UCSD-AML1 (cell line): Measurements from ENCODE around the gene ODAD2.

Source experiments
- DNase-seq: peaks from one replicate; lab custom pipeline; 2025; ENCODE audit not compliant: unreplicated experiment; lab: John Stamatoyannopoulos, UW

The ODAD2 gene

DNA sequence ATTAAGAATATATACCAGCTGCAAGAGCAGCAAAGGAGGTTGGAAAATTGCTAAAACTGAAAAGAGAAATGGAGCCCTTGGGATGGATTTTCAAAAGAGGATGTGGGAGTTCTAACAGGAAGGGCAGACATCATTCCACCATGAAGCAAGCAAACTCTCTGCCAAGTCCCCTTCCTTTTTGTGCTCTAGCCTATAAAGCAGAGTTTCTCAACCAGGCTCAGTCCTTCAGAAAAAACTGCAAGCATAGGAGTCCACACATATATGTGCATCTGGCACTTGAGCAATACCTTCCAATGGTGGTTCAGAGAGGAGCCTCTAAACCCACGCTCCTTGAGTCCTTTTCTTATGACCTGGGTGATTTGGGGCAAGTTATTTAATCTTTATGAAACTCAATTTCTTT lies 154.7 kb downstream of the ODAD2 start:
- no peak for DNase-seq

DNA sequence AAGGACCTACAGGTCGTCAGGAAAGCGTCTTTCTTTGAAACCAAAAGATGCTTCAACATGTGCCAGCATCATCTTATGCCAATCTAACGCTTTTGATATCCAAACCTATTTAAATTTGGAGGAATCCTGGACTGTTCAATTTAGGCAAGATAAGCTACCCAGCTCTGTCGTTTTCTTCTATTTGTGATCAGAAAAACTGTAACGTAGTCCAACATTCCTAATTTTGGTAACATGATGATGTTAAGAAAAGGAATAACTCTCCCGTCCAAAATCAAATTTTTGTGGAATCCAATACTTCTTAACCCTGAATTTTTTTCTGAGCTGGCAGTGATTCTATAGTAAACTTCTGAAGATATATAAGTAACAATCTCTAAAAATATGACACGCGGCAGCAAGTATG lies 160.0 kb downstream of the ODAD2 start:
- no peak for DNase-seq

DNA sequence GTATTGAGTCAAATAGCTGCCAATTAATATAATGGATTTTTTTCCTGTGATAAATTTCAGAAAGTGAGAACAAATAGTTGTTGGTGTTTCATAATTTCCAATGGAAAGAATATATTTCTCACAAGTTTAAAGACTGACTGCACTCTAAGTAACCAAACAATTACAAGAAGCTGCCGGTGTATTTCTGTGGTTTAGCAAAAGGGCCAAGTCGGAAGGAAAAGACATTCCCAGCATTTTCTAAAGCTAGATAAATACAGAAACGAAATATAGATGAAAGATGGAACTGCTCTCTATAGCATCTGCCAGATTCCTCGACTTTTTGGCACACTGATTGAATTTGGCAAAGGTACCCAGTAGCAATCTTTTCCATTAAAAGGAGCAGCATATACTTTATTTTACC lies 160.5 kb downstream of the ODAD2 start:
- no peak for DNase-seq

DNA sequence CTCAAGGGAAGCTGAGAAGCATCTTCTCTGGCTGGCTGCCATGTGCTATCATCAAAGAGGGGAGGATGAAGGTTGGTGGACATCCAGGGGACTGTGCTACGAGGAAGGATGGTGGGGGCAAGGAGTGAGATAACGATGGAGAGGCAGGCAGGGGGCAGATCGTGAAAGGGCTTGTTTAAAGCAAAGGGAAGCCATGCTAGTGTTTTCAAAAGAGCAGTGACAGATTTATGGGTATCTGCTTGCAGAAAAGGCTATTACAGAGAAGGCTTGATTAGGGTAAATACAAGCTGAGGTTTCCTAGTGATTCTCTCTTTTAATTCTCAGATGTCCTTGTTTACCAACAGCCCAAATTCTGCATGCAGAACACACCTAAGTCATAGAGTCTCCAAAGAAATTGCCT lies 164.4 kb downstream of the ODAD2 start:
- no peak for DNase-seq

DNA sequence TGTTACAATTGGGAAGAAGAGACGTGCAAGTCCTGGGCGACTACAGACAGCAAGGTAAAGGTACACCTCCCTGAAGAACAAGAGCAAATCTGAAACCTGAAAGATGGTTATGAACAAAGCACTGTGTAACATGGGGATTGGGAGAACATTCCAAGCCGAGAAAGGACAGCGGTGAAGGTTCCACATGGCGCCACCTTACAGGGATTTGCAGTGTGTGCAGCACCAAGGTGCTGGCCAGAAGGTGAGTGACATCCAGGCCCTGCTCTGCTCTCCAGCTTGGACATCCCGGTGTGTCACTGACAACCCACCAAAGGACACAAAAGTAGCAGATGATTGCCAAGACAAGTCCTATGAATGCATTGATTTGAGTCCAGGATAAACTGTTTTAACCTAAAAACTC lies 165.1 kb downstream of the ODAD2 start:
- no peak for DNase-seq

DNA sequence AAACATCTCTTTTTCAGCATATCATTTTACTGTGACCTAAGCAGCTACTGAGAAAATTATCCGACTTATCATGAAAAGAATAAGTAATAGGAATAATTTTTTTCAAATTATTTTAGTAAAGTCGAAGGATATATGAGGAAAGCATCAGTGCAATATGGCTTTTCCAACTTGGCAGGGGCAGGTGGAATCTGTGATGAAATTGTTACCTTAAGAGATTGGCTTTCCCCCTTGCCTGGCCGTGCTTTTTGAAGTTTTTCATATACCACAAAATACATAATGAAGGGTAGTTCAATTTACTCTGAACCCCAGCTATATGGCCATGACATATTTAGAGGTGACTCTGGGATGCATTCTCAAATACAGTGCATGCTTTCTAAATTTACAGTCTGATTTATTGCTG lies 166.1 kb downstream of the ODAD2 start:
- no peak for DNase-seq

DNA sequence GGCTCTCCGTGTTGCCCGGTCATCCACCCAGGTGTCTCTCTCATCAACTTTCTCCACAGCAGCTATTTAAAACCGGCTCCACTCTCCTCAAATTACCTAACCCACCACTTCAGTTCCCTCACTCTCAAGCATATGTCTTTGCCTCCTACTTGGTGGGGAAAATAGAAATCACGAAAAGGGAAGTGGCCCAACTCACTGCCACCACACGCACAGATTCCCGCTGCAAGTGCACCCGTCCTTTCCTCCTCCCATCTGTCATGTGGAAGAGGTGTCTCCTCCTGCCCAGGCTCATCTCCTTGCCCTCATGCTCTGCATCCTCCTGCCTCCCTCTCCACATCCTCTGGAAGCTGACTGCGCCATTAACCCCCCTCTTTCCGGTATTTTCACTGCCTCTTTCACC lies 172.5 kb downstream of the ODAD2 start:
- no peak for DNase-seq

DNA sequence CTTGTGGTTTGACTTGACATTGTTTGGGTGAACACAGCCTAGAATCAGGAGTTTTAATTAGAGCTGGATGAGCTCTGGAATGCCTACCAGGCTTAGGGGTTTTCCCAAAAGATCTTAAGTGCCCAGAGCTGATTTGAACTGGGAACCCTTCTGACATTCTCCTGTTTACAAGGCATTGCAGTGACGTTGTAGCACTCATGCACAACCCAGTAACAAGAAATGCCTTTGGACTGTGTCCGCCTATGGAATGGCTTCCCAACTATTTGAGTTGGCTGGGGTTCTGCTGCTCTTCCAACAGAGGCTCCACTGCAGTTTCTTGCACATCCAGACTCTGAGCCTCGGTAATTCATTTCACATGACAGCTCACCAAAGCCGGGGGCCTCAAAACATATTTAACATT lies 176.6 kb downstream of the ODAD2 start:
- no peak for DNase-seq

DNA sequence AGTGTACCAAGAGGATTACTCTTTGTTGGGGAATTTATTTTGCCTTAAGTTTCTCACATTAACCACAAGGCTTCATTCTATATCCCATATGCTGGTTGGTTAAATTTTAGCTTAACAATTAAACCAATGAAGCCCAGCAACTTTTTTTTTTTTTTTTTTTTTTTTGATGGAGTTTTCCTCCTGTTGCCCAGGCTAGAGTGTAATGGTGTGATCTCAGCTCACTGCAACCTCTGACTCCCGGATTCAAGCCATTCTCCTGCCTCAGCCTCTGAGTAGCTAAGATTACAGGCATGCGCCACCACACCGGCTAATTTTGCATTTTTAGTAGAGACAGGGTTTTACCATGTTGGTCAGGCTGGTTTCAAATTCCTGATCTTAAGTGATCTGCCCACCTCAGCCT lies 178.2 kb downstream of the ODAD2 start:
- DNase-seq: no peak

DNA sequence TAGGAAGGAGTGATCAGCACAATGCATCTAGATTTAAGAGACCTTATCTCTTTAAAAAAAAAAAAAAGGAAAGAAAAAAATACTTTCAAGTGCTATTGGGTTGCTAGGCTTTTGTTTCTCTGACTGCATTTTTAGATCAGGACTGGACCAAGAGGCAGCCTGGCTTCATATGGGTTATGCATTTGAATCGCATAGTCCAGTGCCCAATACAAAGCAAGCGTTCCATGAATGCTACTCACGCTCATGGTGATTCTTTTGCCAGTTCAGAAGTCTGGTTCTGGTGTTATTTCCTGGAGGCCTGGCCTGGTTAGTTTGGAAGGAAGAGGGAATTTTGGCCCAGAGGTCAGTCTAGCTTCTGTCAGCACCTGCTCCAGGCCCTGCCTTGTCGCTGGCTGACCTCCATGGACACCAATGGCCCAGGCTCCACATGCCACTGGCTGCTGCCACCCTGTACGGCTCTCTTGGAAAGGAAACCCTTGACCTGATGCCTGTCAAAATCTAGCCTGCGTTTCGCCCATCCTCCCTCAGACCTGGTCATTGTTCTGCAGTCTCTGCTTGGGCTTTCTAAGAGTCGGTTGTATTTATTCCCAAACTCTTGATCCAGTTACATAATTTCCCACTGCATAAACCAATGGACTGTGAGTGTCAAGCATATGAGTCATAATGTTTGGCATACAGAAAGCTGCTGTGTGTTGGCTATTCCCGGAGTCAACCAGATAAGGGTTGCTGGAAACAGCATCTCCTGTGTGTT lies 178.9 kb downstream of the ODAD2 start:
- no peak for DNase-seq

DNA sequence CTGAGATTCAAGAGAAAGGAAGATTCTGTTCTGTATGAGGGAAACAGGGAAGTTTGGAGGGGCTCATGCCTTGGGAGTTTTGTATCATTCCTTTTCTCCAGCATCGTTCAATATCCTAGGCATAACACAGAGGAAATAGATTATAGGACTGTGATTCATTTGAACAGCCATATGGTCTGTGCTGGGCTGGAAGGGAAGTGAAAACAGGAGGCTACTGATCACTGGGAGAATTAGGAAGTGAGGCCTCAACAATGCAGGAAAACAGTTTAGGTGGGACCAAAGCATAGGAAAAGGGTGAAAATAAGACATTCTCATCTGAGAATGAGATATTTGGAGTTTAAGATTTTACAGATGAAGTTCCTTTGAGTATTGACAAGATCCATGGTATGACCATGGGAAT lies 182.6 kb downstream of the ODAD2 start:
- DNase-seq: no peak

DNA sequence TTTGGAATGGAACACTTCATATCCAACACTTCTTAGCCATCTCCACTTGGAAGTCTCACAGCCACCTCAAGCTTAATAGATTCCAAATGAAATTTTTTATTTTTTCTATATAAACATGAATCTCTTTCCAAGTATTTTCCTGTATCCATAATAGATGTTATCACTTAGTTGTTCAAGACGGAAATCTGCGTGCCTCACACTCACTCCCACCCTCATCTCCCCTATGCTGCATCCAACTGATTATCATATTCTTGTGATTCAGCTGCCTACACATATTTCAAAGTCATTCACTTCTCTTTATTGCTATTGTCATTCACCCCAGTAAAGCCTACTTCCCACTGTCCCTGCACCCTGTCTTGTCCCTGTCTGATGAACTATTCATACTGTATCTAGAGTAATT lies 183.0 kb downstream of the ODAD2 start:
- no peak for DNase-seq

DNA sequence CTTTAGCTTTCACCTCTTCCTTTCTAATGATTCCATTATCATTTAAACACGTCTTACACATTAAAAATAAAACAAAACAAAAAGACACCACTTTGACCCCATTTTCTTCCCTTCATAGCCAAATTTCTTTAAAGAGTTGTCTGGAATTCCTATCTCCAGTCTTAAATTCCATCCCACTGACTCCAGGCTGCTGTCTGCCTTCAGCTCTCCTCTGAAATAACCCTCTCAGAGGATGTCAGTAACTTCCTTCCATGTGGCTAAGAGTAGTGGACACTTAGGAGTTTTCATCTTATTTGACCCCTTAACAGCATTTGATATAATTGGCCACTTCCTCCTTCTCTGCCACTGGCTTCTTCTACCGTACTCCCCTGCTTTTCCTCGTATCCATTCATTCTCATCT lies 183.6 kb downstream of the ODAD2 start:
- DNase-seq: no peak

DNA sequence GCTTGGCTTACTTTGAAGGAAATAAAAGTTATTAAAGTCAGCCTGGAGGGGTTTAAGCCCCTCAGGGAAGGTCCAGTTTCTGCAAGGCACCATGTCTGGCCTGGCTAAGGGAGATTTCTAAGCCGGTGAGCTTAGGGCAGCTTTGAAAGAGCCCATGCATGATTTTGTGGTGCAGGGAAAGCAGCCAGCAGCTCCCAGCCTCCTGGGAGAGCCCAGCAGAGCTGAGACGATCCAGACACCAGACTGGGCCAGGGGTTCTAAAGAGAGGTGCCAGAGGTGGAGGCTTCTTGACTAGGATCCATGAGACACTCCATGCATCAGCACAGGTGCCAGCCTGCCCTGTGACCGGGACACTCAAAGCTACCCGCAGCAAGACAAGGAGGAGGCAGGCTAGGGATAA lies 193.7 kb downstream of the ODAD2 start:
- DNase-seq: no peak

DNA sequence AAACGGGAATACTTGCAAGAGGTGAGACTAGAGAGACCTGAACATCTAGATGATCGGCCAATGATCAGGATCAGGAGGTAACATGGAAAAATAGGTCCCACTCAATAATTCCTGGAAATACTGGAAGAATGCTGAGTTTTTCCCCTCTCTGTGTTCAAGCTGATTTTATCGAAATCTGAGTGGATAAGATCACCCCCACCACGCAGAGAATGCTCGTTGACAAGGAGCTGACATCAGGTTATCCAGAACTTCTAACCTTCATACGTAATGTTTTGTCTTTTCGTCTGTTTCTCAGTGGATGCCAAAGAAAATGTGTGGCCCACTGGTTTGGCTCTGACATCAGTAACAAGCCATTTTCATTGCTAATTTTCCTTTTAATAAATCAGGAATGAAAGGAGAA lies 194.7 kb downstream of the ODAD2 start:
- no peak for DNase-seq

DNA sequence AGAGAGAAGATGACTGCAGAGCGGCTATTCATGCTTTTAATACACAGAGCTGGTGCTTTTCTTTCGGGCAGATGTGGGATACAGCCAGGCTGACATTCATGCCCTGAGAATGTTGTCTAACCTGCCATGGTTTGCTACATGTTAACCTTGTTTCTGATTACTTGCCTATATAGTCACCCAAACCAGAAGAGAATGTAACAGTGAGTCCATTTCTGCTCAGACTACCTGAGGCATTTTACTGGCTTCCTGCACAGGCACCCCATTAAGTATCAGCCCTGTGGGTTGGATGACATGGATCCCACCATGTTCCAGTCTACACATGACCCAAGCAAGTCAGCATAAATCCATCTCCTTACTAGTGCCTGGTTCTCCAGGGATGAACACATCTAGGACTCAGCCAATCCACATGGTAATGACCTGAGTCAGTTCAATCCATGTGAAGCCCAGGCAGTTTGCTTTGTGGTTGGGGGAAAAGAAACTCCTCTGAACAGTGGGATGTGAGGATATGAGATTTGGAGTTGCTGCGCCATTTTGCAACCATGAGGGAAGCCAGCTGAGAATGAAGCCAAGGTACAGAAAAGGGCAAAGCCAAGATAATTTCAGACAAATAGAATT lies 197.6 kb downstream of the ODAD2 start:
- no peak for DNase-seq

DNA sequence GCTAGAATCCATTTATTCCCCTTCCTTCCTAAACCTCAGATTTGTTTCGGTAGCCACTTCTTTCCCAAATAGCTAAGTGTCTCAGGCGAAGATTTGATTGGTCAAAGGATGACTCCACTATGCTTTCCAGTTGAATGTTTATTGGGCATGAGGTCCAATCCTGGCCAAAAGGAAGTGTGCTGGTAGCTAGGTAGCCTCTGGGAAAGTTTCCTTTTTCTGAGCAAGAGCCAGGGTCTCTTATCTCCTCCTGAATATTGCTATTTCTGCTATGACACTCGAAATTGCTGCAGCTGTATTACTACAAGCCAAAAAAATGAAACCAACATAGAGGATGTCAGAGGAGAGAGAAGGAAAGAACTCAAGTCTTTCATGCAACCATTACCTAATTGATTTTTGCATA lies 199.8 kb downstream of the ODAD2 start:
- no peak for DNase-seq

DNA sequence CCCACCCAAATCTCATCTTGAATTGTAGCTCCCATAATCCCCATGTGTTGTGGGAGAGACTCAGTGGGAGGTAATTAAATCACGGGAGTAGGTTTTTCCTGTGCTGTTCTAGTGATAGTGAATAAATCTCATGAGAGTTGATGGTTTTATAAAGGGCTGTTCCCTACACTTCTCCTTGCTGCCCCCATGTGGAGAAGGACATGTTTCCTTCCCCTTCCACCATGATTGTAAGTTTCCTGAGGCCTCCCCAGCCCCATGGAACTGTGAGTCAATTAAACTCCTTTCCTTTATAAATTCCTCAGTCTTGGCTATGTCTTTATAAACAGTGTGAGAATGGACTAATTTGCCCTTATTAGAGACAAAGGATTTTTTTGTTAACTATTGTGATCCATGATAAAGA lies 204.7 kb downstream of the ODAD2 start:
- no peak for DNase-seq

DNA sequence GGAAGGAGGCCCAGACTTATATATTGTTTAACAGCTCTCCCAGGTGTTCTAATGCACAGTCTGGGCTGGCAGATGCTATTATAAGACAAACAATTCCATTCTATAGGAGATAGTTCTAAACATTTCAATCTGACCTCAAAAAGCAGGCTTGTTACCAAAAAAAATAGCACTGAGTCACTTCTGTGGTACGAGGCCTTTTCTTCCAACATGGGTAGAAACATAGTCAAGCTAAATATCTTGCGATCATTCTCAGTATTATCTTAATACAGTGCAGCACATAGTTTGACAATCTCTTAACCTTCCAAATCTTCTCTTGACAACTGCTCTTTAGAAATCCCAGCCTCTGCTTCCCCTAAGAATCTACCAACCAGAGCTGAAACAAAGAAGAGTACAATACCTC lies 206.7 kb downstream of the ODAD2 start:
- no peak for DNase-seq

DNA sequence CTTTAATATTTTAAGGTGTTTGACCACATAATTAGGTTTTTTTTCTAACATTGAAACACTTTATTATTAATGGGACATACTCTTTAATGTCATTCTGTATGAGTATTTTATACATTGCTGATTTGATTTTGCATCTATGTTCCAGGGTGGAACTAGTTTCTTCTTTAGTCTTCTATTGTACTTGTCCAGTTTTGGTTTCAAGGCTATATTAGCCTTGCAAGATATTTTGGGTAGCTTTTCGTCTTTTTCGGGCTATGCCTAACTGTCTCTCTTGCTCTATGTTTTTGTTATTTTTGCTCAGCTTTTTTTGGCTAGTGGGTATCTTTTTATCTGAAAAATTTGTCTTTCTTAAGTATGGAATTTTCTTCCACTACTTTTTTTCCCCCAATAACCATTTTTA lies 214.6 kb downstream of the ODAD2 start:
- DNase-seq: no peak

DNA sequence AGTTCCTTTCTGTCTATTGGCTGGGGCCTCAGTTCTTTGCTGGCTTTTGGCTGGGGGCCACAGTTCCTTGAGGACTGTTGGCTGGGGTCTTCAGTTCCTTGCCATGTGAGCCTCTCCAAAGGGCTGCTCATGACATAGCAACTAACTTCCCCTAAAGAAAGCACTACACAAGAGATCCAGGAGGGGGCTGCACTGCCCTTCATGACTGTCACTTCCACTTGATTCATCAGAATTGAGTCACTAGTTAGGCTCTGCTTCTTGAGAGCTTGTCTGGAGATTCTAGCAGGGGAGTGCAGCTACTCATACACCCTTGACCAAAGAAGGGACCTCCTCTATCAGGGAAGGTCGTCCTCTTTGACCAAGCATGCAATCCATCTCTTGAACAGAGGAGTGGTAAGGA lies 215.2 kb downstream of the ODAD2 start:
- DNase-seq: no peak

DNA sequence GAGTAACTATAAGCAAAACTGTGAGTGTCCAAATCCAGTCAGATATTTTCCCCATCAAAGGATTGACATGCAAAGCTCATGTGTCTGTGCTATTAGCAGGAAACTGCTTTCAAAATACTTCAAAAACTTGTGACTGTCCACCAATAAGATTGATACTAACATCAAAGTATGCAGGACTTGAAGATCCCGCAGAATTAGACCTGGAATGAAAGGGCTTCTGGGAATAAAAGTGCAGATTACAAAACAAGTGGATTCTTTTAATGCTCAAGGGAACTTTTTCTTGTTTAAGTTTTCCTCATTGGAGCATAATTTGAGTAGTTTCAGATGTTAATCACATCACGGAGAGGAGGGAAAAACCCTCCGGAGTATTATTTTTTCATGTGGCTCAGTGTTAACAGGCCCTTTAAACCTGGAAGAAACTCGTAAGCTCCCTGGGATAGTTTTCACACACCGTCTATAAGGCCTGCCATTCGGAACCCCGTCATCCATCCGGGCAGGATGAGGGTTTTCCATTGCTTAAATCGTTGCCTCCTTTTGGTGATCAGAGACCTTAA lies 219.3 kb downstream of the ODAD2 start:
- DNase-seq: no peak

DNA sequence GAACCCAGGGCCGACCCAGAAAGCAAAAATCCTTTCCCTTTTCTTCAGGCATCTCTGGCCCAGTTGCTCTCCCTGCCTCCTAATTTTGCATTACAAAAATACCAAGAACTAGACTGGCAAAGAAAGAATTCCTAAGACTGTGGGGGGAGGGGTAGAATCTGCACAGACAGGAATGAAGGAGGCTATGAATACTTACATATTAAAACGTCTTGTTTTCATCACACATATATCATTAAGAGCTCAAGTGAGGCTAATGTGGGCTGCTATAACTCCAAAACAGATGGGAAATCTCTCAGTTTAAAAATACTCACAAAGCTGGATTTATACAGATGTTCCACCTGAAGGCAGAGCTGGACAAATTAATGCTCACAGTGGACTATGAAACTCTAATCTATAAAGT lies 224.0 kb downstream of the ODAD2 start:
- DNase-seq: no peak
